CD4-positive, alpha-beta T cell treated with Interleukin-6 at 100 ng/mL for 8 hours (primary cell): Measurements from ENCODE around the gene NDUFA6.

ENCODE experiments used
- DNase-seq: peaks from one replicate; pipeline ENCODE4 v3.0.0-alpha.2; 2020; ENCODE audit warnings: mixed read lengths, low spot score

NDUFA6 gene

GRCh38 chr22:42070517-42071422 is 19.8 kb downstream of the NDUFA6 start, which contains the start of gene NAGA:
NAGA (minus strand) TSS chr22:42070812; CDS start chr22:42070297, 515 bp downstream.
- DNase-seq = peak; percentile 93

GRCh38 chr22:42069801-42070516 is 20.6 kb downstream of the NDUFA6 start:
- no peak for DNase-seq

- no peak for DNase-seq
These were observed 22.3 kb downstream of the NDUFA6 start for GRCh38 chr22:42068291-42068690.

GRCh38 chr22:42067671-42068251 is 22.8 kb downstream of the NDUFA6 start:
- DNase-seq = no peak

GRCh38 chr22:42066937-42067336 is 23.6 kb downstream of the NDUFA6 start:
- DNase-seq = no peak

GRCh38 chr22:42066126-42066761 is 24.3 kb downstream of the NDUFA6 start:
- no peak for DNase-seq

GRCh38 chr22:42065438-42066125 is 25.0 kb downstream of the NDUFA6 start:
- DNase-seq = no peak

- no peak for DNase-seq
These were observed 25.9 kb downstream of the NDUFA6 start for GRCh38 chr22:42064629-42065028.

GRCh38 chr22:42062506-42063170 is 27.9 kb downstream of the NDUFA6 start:
- no peak for DNase-seq

GRCh38 chr22:42061041-42061440 is 29.5 kb downstream of the NDUFA6 start:
- DNase-seq = no peak

- DNase-seq = no peak
These were observed 30.1 kb downstream of the NDUFA6 start for GRCh38 chr22:42060489-42060888.

- DNase-seq = no peak
These were observed 33.6 kb downstream of the NDUFA6 start for GRCh38 chr22:42056757-42057511.

GRCh38 chr22:42052765-42053164 is 37.8 kb downstream of the NDUFA6 start:
- no peak for DNase-seq

- no peak for DNase-seq
These were observed 39.9 kb downstream of the NDUFA6 start for GRCh38 chr22:42050641-42051180.

GRCh38 chr22:42041784-42042183 is 48.8 kb downstream of the NDUFA6 start:
- no peak for DNase-seq

- DNase-seq = no peak
These were observed 51.3 kb downstream of the NDUFA6 start for GRCh38 chr22:42039271-42039670.
